ENCODE results near the gene TIMM44.

GRCh38 chr19:7879836-7880235 is 63.6 kb downstream of the TIMM44 start:
- TF ChIP-seq, protein P1, sequence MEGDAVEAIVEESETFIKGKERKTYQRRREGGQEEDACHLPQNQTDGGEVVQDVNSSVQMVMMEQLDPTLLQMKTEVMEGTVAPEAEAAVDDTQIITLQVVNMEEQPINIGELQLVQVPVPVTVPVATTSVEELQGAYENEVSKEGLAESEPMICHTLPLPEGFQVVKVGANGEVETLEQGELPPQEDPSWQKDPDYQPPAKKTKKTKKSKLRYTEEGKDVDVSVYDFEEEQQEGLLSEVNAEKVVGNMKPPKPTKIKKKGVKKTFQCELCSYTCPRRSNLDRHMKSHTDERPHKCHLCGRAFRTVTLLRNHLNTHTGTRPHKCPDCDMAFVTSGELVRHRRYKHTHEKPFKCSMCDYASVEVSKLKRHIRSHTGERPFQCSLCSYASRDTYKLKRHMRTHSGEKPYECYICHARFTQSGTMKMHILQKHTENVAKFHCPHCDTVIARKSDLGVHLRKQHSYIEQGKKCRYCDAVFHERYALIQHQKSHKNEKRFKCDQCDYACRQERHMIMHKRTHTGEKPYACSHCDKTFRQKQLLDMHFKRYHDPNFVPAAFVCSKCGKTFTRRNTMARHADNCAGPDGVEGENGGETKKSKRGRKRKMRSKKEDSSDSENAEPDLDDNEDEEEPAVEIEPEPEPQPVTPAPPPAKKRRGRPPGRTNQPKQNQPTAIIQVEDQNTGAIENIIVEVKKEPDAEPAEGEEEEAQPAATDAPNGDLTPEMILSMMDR (IDR thresholded peaks at IDR 0.05) = no peak
- TF ChIP-seq POLR2A (IDR thresholded peaks at IDR 0.05) (no peak), POLR2AphosphoS5 (IDR thresholded peaks at IDR 0.05) (no peak), EP300 (IDR thresholded peaks at IDR 0.05) (no peak)

All from gastroesophageal sphincter (tissue), 3 donors.